D341Med (cell line): Measurements from ENCODE around the gene PCK2.

Experiments used
- DNase-seq: peaks from one replicate; pipeline ENCODE4 v3.0.0; 2012; ENCODE audit warnings: low spot score

Gene PCK2

DNA sequence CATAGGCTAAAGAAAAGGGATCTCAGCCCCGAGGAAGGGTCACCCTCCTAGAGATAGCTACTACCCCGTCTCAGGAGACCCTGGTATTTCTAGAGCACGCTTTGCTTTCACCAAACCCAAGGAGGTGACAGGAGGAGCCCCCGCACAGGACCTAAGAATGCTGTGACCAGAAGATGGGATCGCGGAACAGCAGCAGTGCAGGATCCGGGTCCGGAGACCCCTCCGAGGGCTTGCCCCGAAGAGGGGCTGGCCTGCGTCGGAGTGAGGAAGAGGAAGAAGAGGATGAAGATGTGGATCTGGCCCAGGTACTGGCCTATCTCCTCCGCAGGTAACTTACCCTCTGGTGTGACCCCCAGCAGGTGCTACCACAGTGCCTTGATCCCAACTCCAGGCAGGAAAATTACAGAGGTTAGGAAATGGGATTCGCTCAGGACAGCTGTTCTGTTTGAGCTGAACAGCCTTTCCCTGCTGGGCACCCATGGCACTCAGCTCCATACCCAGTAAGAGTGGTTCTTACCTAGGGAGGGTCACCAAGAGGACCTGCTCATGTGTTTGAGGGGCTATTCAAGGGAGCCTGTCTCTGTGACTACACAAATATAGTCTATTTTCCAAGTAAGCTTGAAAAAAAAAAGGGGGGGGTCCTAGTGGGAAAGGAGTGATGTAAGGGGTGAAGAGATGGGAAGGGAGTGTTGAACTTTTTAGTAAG is 21.5 kb downstream of the PCK2 start:
- DNase-seq: no peak

GRCh38 chr14:24116128-24116814 is 22.2 kb downstream of the PCK2 start:
- DNase-seq: no peak

DNA sequence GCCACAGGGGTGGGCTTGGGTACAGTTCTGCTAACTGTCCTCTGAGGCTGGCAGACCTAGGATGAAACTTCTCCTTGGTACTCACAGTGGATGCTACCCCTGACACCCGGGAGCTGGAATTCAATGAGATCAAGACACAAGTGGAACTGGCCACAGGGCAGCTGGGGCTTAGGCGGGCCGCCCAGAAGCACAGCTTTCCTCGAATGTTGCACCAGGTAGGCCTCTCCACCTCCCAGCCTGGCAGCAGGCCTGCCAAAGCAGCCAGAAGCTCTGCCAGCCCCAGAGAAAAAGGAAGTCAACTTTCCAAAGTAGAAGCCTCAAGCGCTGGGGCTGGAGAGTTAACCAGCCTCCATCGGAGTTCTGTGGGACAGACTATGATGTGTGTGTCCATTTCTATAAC is 23.1 kb downstream of the PCK2 start:
- DNase-seq: no peak

GRCh38 chr14:24119691-24120090 is 25.6 kb downstream of the PCK2 start:
- DNase-seq: no peak

DNA sequence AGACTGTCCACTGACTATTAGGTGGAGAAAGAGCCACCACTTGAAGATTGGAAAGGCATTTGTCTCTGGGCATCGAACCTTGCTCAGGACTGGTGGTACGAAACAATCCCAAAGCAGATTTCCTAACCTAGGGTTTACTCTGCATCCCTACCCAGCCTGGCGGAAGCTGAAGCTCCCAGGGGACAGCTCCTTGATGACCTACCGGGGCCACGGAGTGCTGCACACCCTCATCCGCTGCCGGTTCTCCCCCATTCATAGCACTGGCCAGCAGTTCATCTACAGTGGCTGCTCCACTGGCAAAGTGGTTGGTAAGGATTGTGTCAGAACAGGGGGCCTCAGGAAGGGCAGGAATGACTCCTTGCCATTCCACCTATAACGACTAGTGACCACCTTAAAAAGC is 27.1 kb downstream of the PCK2 start:
- no peak for DNase-seq

DNA sequence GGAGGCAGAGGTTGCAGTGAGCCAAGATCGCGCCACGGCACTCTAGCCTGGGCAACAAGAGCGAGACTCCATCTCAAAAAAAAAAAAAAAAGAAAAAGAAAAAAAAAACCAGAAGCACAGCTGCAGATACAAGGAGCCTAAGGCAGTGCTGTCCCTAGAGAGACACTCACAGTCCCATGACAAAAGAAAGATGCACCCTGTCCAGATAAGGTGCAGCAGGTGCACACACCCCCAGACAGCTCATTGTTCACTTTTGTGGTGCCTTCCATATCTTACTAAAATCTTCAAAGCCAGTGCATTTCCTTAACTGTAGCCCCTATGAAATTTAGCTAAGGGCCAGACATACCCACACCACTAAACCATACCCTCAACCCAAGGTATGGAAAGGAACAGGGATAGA is 28.3 kb downstream of the PCK2 start:
- DNase-seq: no peak

DNA sequence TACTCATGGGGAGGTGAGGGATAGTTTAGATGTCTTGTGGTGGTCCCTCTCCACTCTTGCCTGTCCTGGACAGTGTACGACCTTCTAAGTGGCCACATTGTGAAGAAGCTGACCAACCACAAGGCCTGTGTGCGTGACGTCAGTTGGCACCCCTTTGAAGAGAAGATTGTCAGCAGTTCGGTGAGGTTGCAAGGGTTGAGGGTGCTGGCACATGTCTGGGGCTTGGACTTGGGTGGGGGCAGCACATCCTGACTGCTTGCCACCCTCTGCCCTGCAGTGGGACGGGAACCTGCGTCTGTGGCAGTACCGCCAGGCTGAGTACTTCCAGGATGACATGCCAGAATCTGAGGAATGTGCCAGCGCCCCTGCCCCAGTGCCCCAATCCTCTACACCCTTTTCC is 28.8 kb downstream of the PCK2 start:
- no peak for DNase-seq

DNA sequence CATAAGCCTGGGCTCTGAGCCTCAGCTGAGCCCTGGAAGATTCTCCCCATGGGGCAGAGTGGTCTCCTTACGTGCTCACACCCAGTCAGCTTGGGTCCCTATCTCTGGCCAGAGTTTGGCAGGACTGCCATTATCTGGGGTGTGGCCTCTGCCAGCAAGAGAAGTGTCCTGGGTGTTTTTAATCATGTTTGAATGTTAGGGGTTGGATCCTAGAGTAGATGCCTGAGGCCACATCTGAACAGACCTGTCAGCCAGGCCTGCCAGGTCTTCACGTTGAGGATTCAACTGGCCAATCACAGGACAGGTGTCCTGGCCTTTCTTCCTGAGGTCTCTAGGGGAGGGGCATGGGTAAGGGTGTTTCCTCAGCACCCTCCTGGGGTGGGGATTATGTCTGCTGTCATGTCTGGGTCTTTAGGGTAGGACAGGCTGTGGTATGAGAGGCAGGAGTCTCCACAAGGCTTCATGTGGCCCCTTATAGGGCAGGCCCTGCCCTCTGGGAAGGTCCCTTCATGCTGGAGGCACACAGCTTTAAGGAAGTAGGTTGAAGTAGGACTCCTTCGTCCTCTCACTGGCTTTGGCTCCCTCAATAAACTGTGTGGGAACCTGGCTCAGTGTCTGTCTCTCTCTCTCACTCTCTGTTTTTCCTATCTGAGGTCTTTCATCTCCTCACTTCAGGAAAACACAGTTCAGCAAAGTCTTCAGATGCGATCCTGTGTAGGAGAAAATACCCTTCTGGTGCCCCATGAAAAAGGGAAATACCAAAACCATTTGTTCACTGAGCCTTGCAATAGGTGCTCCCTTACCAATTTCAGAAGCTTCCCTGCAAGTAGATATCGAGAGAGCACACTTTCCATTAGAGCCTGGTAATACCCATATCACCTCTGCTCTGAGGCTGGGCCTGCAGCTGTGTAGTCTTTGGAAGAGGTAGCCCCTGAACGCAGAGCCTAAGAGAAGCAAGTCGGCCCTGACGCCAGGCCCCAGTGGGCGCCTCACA is 29.6 kb downstream of the PCK2 start:
- DNase-seq: no peak

DNA sequence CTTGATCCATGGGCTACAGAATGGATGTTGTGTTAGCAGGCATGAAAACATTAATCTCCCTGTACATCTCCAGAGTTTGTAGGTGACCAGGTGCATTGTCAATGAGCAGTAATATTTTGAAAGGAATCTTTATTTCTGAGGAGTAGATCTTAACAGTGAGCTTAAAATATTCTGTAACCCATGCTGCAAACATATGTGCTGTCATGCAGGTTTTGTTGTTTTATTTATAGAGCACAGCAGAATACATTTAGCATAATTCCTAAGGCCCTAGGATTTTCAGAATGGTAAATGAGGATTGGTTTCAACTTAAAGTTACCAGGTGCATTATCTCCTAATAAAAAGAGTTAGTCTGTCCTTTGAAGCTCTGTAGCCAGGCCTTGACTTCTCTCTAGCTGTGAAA is 32.8 kb downstream of the PCK2 start:
- DNase-seq: no peak

GRCh38 chr14:24127673-24128072 is 33.6 kb downstream of the PCK2 start:
- DNase-seq: no peak

- no peak for DNase-seq
Measured at GRCh38 chr14:24129410-24129998, 35.4 kb downstream of the PCK2 start.

- DNase-seq: no peak
Measured at GRCh38 chr14:24130380-24130716, 36.2 kb downstream of the PCK2 start, which contains the start of gene FITM1. Gene FITM1 (plus strand): TSS chr14:24130659. CDS start chr14:24131564, 905 bp downstream.

DNA sequence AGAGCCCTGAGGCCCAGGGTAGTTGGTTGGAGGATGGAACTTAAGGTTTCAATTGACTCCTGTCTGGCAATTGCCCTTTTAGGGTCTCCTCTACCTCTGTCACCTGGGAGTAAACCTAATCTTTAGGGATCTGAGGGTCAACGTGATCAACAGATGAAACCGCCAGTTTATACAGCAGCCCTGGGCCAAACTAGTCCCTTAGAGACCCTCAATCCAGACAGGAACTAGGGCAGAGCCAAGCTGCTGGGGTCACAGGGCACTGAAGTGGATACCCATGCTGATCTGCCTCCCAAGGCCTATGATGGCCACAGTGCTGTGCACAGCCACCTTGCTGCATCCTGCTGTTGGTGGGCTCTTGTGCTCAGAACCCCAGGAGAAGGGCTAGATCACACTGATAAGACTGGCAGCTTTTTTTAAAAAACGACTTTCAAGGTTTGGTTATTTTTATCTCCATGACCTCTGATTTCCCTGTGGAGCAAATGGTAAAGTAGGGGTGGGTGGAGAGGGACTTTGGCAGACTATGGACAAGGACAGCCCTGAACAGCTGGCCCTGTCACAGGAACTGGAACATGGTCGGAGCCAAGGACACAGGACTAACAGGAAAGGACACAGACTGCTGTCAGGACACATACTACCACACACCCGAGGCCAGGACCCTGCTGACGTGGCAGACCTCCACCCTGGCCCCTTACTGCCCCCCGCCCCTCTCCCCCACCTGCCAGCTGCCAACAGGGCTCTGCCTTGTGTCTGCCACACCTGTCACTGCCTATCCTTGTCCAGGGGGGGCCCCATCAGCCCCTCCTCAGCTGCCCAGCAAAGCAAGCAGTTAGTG is 36.8 kb downstream of the PCK2 start:
- no peak for DNase-seq

DNA sequence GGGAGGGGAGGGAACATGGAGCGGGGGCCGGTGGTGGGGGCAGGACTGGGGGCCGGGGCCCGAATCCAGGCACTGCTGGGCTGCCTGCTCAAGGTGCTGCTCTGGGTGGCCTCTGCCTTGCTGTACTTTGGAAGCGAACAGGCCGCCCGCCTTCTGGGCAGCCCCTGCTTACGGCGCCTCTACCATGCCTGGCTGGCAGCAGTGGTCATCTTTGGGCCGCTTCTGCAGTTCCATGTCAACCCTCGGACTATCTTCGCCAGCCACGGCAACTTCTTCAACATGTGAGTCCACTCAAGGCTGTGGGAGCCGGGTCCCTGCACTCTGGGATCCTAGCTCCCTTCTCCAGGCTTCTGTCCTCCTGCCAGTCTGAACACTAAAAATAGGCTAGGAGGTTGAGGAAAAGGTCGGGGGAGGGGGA is 37.4 kb downstream of the PCK2 start:
- no peak for DNase-seq

DNA sequence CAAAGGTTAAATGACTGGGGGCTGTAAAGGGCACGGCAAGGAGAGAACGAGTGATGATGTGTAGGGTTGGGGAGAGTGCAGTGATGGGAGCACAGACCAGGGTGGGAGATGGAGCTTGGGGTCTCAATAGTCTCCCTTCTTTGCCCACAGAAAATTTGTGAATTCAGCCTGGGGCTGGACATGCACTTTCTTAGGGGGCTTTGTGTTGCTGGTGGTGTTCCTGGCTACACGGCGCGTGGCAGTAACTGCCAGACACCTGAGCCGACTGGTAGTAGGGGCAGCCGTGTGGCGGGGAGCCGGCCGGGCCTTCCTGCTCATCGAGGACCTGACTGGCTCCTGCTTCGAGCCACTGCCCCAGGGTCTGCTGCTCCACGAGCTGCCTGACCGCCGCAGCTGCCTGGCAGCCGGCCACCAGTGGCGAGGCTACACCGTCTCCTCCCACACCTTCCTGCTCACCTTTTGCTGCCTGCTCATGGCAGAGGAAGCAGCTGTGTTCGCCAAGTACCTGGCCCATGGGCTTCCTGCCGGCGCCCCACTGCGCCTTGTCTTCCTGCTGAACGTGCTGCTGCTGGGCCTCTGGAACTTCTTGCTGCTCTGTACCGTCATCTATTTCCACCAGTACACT is 38.1 kb downstream of the PCK2 start:
- DNase-seq: no peak

- no peak for DNase-seq
Measured at GRCh38 chr14:24132976-24133375, 38.9 kb downstream of the PCK2 start.

GRCh38 chr14:24133735-24134134 is 39.6 kb downstream of the PCK2 start:
- DNase-seq: no peak

DNA sequence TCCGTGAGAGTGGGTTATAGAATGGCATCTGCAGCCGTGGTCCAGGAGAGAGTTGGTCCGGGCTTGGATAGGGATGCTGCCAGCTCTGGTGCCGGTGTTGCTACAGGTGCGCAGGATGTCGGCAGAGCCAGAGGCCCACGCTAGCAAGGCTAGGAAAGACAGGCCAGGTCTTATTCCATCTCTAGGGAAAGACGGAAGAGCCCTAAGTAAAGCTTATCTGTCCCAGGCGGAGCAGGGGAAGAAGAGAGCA is 41.4 kb downstream of the PCK2 start:
- DNase-seq: no peak

DNA sequence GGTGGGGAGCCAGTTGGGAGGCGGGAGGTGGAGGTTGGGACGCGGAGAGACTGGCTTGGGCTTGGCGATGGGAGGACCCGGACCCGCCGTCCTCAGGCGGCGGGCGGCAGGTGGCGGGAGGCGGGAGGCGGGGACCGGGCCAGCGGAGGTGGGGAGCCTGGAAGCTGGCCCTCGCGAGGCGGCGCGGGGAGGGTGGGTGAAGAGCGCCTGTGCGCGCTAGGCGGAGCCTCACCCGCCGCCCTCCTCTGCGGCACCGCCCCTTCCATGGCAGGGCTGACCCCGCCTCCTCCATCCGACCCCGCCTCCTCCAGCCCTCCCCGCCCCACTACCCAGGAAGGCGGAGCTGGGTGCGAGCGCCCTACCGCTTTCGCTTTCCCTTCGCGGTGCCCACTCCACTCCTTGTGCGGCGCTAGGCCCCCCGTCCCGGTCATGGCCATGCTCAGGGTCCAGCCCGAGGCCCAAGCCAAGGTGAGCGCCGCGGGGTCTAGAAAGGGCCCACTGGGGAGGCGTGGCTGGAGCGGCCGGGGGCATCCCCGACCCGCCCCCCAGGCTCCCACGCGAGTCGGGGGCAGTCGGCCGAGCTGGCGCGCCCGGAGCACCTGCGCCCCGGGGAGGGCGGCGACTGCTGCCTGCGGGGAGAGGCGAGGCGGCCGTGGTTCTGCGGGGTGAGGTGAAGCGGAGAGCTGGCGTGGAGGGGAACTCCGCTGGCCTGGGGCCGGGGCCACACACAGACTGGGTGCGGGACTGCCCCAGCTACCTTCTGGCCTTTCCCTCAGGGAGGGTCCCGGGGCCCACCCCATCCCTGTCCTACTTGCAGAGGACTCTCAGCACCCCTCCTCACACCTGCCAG is 41.9 kb downstream of the PCK2 start, which contains the start of gene PSME1:
PSME1 (plus strand) TSS at position 361 of the 850 bp plus-strand sequence; CDS start at position 430, 69 bp downstream.
- DNase-seq: peak; percentile 97
